DND-41 (cell line): ENCODE data around the gene CLSTN2.

ENCODE experiments used
- ATAC-seq: fragments of 200-7000 bp; cut with Tn5 transposase; 3 replicates; pipeline ENCODE4 v1.9.1; 2021; ENCODE audit warnings: low read depth; ENCODE audit not compliant: insufficient read depth
- DNase-seq: peaks from one replicate; pipeline ENCODE4 v3.0.0-alpha.2; 2020
- H2AFZ ChIP-seq: 2 replicates; pipeline ENCODE4 v1.6.0; 2012; ENCODE audit warnings: low read depth, low read length
- H3K27ac ChIP-seq: 2 replicates; pipeline ENCODE4 v1.5.1; 2012; ENCODE audit warnings: low read length, inconsistent platforms
- H3K27me3 ChIP-seq: fragments of 200-600 bp; sonication (generic); 2 replicates; pipeline ENCODE4 v1.6.0; 2012; ENCODE audit warnings: low read length, mild to moderate bottlenecking, inconsistent platforms; ENCODE audit not compliant: insufficient read depth, poor library complexity
- H3K36me3 ChIP-seq: 2 replicates; pipeline ENCODE4 v1.5.1; 2012; ENCODE audit warnings: low read length, inconsistent platforms; ENCODE audit not compliant: insufficient read depth
- H3K4me1 ChIP-seq: 2 replicates; pipeline ENCODE4 v1.5.1; 2012; ENCODE audit warnings: mild to moderate bottlenecking, low read length; ENCODE audit not compliant: insufficient read depth
- H3K4me2 ChIP-seq: 2 replicates; pipeline ENCODE4 v1.6.0; 2012; ENCODE audit warnings: mild to moderate bottlenecking, moderate library complexity, low read length, inconsistent platforms; ENCODE audit not compliant: insufficient read depth
- H3K4me3 ChIP-seq, 2 experiments: fragments of 200-600 bp in 1 of 2; shearing (Covaris generic) in 1 of 2; 2 replicates each; pipeline ENCODE4 v1.5.1; 2012 to 2016; ENCODE audit warnings: inconsistent platforms in 2 of 2, low read length in 2 of 2, mild to moderate bottlenecking in 2 of 2, low read depth in 1 of 2, moderate library complexity in 1 of 2
- H3K79me2 ChIP-seq: 2 replicates; pipeline ENCODE4 v1.6.0; 2012; ENCODE audit warnings: low read length, inconsistent platforms; ENCODE audit not compliant: insufficient read depth
- H3K9ac ChIP-seq: 2 replicates; pipeline ENCODE4 v1.6.0; 2012; ENCODE audit warnings: low read depth, mild to moderate bottlenecking, inconsistent platforms, low read length, moderate library complexity
- H3K9me3 ChIP-seq: 2 replicates; pipeline ENCODE4 v1.5.1; 2012; ENCODE audit warnings: low read length, moderate library complexity, mild to moderate bottlenecking, inconsistent platforms; ENCODE audit not compliant: insufficient read depth, severe bottlenecking
- H4K20me1 ChIP-seq: 2 replicates; pipeline ENCODE4 v1.6.0; 2012; ENCODE audit warnings: low read length; ENCODE audit not compliant: insufficient read depth
- CTCF ChIP-seq: IDR thresholded peaks from 2 replicates; pipeline ENCODE4 v1.5.1; 2012; ENCODE audit warnings: borderline replicate concordance, low read length, moderate library complexity, mild to moderate bottlenecking; ENCODE audit not compliant: poor library complexity, severe bottlenecking; ENCODE audit errors: extremely low read depth
- EZH2 ChIP-seq: IDR thresholded peaks from 3 replicates; pipeline ENCODE4 v1.6.1; 2012; ENCODE audit warnings: borderline replicate concordance, low read depth, mild to moderate bottlenecking, moderate library complexity, low read length, inconsistent platforms; ENCODE audit not compliant: severe bottlenecking

CLSTN2 gene

GRCh38 chr3:140244893-140245292 is 309.9 kb downstream of the CLSTN2 start:
- Histone ChIP-seq H4K20me1 (no peaks in the 10 kb centered on the region), H3K4me1 (no peaks in the 10 kb centered on the region), H2AFZ (no peak overlapping the region), H3K9me3 (no peaks in the 10 kb centered on the region), H3K79me2 (no peaks in the 10 kb centered on the region), H3K36me3 (no peaks in the 10 kb centered on the region), H3K4me2 (no peak overlapping the region), H3K4me3 (no peak overlapping the region), H3K27me3 (peaks cover 7% of the 10 kb centered on the region), H3K9ac (no peak overlapping the region), H3K27ac (no peak overlapping the region)
- DNase-seq (no peak), ATAC-seq (no peak)
- TF ChIP-seq CTCF, result no peak
- TF ChIP-seq EZH2, result no peak

GRCh38 chr3:140246578-140246977 is 311.6 kb downstream of the CLSTN2 start:
- Histone ChIP-seq H3K79me2 (no peaks in the 10 kb centered on the region), H2AFZ (no peak overlapping the region), H3K4me2 (no peak overlapping the region), H3K27ac (no peak overlapping the region), H4K20me1 (no peaks in the 10 kb centered on the region), H3K27me3 (peaks cover 7% of the 10 kb centered on the region), H3K4me1 (no peaks in the 10 kb centered on the region), H3K36me3 (no peaks in the 10 kb centered on the region), H3K4me3 (no peak overlapping the region), H3K9ac (no peak overlapping the region), H3K9me3 (no peaks in the 10 kb centered on the region)
- DNase-seq (no peak), ATAC-seq (no peak)
- no peak for TF ChIP-seq EZH2
- no peak for TF ChIP-seq CTCF

GRCh38 chr3:140247775-140248174 is 312.8 kb downstream of the CLSTN2 start:
- Histone ChIP-seq H3K36me3 (no peaks in the 10 kb centered on the region), H3K27ac (no peak overlapping the region), H3K79me2 (no peaks in the 10 kb centered on the region), H3K4me2 (no peak overlapping the region), H3K27me3 (peaks cover 6% of the 10 kb centered on the region), H4K20me1 (no peaks in the 10 kb centered on the region), H2AFZ (no peak overlapping the region), H3K4me3 (no peak overlapping the region), H3K9me3 (no peaks in the 10 kb centered on the region), H3K4me1 (no peaks in the 10 kb centered on the region), H3K9ac (no peak overlapping the region)
- ATAC-seq, result no peak
- no peak for DNase-seq
- TF ChIP-seq EZH2, result no peak
- no peak for TF ChIP-seq CTCF

- no peak overlapping the region for H3K9ac ChIP-seq
- H3K36me3 ChIP-seq, result no peaks in the 10 kb centered on the region
- H2AFZ ChIP-seq, result no peak overlapping the region
- no peaks in the 10 kb centered on the region for H4K20me1 ChIP-seq
- H3K79me2 ChIP-seq, result no peaks in the 10 kb centered on the region
- no peak for DNase-seq
- H3K4me3 ChIP-seq, result no peak overlapping the region
- no peaks in the 10 kb centered on the region for H3K9me3 ChIP-seq
- no peak overlapping the region for H3K27ac ChIP-seq
- no peaks in the 10 kb centered on the region for H3K4me1 ChIP-seq
- no peak for ATAC-seq
- H3K4me2 ChIP-seq, result no peak overlapping the region
- TF ChIP-seq EZH2 (no peak), CTCF (no peak)
- H3K27me3 ChIP-seq, result peaks cover 4% of the 10 kb centered on the region
These were observed 314.2 kb downstream of the CLSTN2 start for GRCh38 chr3:140249188-140249587.
